GM19193 (cell line): ENCODE data around the gene F2.

Source experiments
- POLR2A ChIP-seq: IDR thresholded peaks from 4 replicates; pipeline ENCODE4 v1.6.1; 2011; ENCODE audit not compliant: insufficient read depth, insufficient read length; ENCODE audit errors: extremely low read depth

The F2 gene

DNA sequence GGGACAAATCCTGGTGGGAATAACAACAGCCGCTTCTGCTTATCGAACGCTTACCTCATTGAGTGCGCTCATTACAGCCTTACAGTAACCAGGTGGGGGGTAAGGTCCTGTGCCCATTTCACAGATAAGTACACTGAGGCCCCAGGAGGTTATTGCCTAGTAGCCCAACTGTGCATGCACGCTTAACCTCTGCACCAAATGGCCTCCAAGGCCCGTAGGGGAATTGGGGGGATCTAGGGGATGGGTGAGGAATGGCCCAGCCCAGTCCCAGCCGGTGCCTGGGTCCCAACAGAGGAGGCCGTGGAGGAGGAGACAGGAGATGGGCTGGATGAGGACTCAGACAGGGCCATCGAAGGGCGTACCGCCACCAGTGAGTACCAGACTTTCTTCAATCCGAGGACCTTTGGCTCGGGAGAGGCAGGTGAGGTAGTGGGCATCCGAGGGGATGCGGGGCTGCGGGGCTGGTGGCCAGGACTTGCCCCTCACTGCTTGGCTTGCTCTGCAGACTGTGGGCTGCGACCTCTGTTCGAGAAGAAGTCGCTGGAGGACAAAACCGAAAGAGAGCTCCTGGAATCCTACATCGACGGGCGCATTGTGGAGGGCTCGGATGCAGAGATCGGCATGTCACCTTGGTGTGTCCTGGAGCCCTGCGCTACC is 7.3 kb downstream of the F2 start:
- TF ChIP-seq POLR2A = no peak

DNA sequence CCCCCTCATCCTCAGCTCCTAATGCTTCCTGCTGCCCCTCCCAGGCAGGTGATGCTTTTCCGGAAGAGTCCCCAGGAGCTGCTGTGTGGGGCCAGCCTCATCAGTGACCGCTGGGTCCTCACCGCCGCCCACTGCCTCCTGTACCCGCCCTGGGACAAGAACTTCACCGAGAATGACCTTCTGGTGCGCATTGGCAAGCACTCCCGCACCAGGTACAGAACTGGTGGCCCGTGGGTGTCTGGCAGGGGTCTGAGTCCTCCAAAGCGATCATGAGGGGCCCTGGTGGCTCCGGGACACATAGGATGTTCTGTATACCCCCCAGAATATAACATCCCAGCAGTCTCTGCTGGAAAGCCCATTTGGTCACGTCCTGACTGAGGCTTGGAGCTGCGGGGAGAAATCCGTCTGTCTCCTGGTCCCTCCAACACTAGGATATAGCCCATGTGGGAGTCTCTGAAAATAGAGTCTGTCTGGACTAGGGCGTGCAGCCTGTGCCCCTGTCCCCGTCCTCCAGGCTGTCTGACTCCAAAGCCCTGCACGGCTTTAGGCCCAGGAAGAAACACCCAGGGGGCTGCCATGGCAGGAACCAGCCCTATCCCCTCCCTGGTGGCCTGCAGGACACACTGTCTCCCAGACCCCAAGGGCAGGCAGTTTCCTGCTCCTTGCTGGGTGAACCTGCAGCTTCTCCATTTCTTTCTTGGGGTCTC is 9.1 kb downstream of the F2 start:
- TF ChIP-seq POLR2A = no peak

DNA sequence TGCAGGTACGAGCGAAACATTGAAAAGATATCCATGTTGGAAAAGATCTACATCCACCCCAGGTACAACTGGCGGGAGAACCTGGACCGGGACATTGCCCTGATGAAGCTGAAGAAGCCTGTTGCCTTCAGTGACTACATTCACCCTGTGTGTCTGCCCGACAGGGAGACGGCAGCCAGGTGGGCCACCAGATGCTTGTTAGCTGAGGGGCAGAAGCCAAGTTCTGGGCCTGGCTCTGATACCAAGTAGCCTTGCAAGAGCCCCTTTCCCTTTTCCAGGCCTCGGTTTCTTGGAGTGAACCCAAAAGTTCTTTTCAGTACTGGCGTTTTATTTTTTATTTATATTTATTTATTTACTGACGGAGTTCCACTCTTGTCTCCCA is 9.6 kb downstream of the F2 start:
- no peak for TF ChIP-seq POLR2A

DNA sequence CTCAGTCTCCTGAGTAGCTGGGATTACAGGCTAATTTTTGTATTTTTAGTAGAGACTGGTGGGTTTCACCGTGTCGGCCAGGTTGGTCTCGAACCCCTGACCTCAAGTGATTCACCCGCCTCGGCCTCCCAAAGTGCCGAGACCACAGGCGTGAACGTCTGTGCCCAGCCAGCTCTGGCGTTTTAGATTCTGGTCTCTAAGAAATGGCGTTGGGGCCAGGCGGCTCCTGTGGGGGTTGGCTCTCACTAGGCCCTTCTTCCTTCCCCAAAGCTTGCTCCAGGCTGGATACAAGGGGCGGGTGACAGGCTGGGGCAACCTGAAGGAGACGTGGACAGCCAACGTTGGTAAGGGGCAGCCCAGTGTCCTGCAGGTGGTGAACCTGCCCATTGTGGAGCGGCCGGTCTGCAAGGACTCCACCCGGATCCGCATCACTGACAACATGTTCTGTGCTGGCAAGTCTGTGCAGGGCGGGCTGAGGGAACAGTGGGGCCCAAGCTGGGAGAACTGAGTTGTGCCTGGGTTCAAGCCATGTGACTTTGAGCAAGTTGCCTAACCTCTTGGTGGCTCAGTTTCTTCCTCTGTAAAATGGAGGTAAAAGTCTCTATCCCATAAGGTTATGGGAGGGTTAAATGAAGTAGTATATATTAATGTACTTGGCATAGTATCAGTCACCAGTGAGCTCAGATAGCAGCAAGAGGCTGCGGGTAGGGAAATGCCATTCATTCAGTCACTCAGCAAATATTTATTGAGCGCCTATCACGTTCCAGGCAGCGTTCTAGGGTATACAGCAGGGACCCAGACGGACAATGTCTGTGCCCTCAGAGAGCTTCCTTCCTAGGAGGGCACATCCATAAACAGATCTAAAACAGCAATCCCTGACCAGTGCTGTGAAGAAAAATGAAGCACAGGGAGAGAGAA is 10.4 kb downstream of the F2 start:
- no peak for TF ChIP-seq POLR2A

DNA sequence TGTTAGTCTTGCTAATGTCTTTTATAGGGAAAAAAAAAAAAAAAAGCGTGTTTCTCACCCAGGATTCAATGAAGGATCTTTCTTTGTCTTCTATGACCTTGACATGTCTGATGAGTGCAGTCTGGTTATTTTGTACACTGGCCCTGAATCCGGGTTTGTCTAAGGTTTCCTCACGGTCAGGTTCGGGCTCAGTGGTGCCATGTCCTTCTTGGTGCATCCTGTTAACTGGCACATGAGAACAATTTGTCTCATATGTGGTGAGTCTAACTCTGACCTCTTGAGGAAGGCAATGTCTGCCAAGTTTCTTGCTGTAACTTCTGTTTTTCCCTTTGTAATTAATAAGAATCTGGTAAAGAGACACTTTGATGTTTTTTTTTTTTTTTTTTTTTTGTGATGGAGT is 12.5 kb downstream of the F2 start:
- no peak for TF ChIP-seq POLR2A

DNA sequence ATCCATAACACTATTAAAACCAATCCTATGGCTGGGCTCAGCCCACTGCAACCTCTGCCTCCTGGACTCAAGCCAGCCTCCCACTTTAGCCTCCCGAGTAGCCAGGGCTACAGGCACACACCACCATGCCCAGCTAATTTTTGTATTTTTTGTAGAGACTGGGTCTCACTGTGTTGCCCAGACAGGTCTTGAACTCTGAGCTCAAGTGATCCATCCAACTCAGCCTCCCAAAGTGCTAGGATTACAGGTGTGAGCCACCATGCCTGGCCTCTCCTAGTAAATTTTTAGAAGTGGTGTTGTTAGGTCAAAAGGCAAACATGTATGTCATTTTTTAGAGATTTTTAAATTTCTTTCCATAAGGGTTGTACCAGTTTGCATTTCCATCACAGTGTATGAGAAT is 14.2 kb downstream of the F2 start:
- TF ChIP-seq POLR2A = no peak

DNA sequence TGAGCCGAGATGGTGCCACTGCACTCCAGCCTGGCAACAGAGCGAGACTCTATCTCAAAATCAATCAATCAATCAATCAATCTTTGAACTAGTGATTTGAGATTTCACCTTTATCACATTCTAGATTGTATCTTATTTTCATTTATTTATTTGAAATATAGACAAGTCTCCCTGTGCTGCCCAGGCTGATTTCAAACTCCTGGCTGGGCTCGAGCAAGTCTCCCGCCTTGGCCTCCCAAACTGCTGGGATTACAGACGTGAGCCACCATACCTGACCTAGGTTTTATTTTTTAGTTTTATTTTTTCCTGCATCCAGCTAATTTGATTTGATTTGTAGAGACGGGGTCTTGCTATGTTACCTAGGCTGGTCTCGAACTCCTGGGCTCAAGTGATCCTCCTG is 17.1 kb downstream of the F2 start:
- no peak for TF ChIP-seq POLR2A

DNA sequence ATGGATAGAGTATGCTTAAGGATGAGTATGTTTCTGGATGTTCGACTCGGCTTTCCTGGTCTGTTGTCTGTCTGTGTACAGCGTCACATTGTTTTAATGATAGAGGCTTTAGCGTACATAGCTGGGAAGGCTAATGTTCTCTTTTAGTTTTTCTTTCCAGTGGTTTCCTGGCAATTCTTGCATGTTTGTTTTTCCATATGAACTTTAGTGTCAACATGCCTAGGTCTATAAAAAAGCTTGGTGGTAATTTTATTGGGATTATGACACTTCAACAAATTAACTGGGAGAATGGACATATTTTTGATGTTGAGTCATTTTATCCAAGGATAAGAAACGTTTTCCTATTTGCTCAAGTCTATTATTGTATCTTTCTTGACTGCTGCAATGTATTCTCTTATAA is 17.6 kb downstream of the F2 start:
- TF ChIP-seq POLR2A = no peak

DNA sequence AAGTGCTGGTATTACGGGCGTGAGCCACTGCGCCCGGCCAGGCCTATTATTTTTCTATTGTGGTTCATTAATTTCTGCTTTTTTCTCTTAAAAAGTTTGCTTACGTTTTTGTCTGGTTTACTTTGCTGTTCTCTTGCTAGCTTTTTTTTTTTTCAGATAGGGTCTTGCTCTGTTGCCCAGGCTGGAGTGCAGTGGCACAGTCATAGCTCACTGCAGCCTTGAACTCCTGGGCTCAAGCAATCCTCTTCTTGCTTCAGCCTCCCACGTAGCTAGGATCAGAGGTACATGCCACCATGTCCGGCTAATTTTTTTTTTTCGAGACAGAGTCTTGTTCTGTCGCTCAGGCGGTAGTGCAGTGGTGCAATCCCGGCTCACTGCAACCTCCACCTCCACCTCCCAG is 18.7 kb downstream of the F2 start:
- no peak for TF ChIP-seq POLR2A

DNA sequence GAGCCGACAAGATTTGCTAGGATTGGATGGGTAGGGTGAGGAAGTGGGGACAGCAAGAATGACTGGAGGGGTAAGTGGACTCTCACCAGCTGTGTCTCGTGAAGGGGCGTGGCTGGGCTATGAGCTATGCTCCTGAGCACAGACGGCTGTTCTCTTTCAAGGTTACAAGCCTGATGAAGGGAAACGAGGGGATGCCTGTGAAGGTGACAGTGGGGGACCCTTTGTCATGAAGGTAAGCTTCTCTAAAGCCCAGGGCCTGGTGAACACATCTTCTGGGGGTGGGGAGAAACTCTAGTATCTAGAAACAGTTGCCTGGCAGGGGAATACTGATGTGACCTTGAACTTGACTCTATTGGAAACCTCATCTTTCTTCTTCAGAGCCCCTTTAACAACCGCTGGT is 19.9 kb downstream of the F2 start:
- no peak for TF ChIP-seq POLR2A

DNA sequence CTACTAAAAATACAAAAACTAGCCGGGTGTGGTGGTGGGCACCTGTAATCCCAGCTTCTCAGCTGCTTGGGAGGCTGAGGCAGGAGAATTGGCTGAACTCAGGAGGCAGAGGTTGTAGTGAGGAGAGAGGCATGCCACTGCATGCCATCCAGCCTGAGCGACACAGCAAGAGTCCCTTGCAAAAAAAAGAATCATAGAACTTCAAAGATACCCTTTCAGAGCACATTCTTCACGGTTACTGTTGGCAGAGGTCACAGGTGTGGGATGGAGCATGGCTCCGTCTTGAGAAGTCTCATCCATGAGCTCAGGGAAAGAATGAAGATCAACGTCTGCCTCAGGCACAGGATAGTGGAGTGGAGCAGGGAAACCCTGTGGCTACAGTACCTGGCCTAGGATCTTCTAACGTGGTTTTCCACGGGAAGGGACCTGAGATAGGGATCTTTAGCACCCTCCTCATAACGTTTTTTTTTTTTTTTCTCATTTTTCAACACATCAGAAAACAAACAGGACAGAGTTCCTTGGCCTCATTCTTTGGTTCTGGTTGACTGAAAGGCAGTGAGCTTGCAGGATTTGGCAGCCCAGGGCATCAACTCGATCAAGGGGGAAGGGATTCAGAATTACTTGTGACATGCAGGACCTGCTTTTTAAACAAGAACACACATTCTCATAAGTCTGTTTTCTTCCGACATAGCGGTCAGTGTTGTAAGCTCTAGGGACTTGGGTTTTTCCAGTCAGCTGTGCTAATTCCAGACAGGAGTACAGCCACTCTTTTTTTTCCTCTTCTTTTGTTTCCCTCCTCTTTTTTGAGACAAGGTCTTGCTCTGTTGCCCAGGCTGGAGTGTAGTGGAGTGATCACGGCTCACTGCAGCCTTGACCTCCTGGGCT is 22.8 kb downstream of the F2 start:
- TF ChIP-seq POLR2A = no peak

DNA sequence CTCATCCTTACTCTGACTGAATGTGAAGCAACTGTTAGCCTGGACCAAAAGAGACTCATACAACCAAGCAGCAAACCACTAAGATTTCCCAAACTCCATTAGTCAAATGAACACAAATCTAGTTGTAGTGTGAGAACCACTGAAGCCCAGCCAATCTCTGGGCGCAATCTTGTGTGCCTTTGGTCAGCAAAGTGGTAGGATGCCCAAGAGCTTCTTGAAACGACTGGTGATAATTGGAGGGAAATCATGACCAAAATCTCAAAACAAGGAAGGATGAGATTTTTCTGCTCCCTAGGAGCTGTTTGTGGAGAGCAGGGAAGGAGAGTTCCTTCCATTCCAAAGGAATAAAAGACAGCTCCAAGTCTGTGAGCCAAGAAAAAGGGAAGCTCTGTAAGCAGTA is 24.0 kb downstream of the F2 start:
- no peak for TF ChIP-seq POLR2A

DNA sequence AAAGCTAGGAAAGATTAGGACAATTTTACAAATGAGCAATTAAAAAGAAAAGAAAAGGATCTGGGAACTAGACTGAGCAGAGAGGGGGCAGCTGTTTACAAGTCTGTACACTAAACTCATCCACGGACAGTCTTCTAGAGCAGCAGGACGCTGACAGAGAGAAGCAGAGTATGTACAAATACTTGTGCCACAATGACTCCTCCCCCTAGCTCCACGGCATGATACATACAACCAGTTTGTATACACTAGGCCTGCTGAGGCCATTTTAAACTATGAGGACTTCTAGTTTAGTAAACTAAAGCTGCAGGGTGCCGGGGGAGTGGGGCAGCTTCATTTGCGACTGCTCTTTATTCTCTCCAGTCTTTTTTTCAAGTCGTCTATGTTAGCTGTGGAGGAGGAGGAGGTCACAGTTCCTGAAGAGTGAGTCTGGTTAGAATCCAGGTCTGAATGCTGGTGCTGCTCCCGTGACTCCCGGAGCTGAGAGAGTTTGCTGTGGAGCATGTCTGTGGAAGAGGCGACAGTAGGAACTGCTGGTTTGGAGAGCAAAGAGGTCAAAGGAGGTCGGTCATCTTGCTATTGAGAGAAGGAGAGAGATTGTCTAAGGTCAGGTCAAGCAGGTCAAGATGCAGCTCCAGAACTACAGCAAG is 24.8 kb downstream of the F2 start:
- no peak for TF ChIP-seq POLR2A

DNA sequence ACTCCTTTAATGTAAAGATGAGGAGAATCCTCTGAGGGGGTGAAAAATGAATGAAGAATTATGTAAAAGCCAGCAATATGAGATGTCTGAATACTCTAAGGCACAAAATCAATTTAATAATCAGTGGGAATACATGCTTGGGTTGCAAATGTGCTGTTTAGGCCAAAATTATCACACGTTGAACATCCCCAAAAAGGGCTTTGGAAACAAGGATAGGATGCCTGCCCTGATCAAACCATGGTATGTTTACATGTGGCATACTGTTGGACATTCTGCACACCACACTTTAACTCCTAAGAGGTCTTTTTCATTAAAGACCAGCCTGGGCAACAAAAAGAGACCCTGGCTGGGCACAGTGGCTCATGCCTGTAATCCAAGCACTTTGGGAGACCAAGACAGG is 26.3 kb downstream of the F2 start:
- no peak for TF ChIP-seq POLR2A
